Dermis microvascular lymphatic vessel endothelial cell (primary cell): ENCODE results near the gene RPL19. TPM values are rescaled to one million over a fixed set of nuclear protein-coding genes. Genes with fewer than 3 reads are reported as not detected.

ENCODE experiments used
- DNase-seq, 2 donors: peaks; one replicate each; pipeline versions ENCODE4 v3.0.0 to v3.0.0-alpha.2; 2010; ENCODE audit warnings: low read depth in 2 of 2
- total RNA-seq: library from RNA; depleted of rRNA; stranded (reverse); fragments of >200 nt; gene quantifications from 2 replicates; pipeline ENCODE4 v1.2.1, GENCODE V29; 2014

RPL19 gene
- total RNA-seq, 1 donor from 2014 or later: 1,104 TPM

- DNase-seq: peak in 1 of 2 donors; percentile 23
Observed at GRCh38 chr17:39196808-39197291, 3.2 kb upstream of the RPL19 start.

DNA sequence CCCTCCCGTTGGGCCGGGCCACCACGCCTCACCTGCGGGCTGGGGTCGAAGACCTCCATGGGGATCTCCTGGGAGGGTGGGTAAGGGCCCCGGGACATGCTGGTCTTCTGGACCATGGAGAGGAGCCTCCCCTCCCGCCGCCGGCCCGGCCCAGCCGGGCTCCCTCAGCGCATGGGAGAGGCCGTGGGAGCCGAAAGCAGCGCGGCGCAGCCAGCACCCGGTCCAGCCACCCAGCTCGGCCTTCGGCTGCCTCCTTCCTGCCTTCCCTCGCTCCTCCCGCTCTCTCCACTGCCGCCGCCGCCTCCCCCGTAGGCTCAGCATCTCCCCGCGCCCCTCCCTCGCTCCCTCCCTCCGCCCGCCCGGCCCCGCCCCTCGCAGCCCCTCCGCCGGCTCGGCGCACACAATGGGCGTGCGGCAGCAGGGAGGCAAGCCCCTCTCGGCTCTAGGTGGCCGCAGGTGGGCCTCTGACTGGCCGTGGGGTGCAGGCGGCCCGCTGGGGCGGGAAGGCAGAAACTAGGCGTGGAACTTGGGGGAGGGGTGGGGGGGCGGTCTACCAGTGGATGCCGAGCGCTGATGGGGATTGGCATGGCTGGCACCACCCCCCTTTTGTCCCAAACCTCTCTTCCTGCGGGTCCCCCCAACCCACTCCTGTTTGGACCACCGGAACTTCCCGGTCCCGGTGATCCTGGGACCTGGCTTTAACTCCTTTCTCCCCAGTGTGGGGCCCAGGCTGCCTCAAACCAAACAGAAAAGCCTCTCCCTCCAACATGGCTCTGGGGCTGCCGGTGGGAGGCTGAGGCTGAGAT lies 2.5 kb upstream of the RPL19 start, which contains the start of gene CACNB1:
Gene CACNB1, minus strand, starts transcription at position 290 of the 806 bp plus-strand sequence. Its CDS starts 174 bp downstream, at position 116.
- DNase-seq: peak in 1 of 2 donors; percentile 74

DNA sequence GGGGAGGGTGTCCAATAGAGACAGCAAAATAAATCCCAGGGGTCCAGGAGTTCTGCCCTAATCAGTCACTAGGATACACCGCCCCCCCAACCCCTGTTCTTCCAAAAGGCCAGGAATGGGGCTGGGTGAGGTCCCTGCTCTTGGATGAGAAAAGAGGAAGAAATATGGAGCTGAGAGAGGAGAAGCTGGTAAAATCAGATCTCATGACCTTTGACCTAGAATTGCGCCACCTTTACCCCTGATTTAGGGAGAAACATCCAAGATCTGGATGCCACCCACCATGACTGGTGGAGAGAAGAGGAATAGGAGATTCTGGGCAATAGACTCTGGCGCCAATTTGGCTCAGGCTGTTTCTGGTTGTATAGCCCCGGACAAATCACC lies 1.9 kb upstream of the RPL19 start:
- no peak for DNase-seq

GRCh38 chr17:39199820-39200069 lies 338 bp upstream of the RPL19 start:
- DNase-seq: peak; percentile 94 to 96

- DNase-seq: no peak
Observed at GRCh38 chr17:39200957-39201510, 951 bp downstream of the RPL19 start.

- DNase-seq: no peak
Observed at GRCh38 chr17:39204245-39204644, 4.2 kb downstream of the RPL19 start.

DNA sequence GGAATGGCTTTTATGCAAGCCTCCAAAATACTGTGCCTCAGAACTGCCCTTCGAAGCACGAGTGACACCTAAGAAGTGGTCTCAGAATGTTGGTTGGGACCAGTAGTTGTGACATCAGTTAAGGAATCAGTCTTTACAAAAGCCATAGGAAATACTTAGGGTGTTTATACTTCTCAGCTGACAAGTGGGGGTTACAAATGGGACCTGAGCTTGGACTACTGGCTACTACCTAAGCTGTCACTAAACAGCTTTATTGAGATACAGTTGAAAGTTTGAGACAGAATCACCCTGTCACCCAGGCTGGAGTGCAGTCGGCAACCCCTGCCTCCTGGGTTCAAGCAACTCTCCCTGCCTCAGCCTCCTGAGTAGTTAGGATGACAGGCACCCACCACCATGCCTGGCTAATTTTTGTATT lies 5.0 kb downstream of the RPL19 start:
- no peak for DNase-seq

- DNase-seq: no peak
Observed at GRCh38 chr17:39208136-39208535, 8.1 kb downstream of the RPL19 start.

GRCh38 chr17:39208893-39209292 lies 8.8 kb downstream of the RPL19 start:
- no peak for DNase-seq

DNA sequence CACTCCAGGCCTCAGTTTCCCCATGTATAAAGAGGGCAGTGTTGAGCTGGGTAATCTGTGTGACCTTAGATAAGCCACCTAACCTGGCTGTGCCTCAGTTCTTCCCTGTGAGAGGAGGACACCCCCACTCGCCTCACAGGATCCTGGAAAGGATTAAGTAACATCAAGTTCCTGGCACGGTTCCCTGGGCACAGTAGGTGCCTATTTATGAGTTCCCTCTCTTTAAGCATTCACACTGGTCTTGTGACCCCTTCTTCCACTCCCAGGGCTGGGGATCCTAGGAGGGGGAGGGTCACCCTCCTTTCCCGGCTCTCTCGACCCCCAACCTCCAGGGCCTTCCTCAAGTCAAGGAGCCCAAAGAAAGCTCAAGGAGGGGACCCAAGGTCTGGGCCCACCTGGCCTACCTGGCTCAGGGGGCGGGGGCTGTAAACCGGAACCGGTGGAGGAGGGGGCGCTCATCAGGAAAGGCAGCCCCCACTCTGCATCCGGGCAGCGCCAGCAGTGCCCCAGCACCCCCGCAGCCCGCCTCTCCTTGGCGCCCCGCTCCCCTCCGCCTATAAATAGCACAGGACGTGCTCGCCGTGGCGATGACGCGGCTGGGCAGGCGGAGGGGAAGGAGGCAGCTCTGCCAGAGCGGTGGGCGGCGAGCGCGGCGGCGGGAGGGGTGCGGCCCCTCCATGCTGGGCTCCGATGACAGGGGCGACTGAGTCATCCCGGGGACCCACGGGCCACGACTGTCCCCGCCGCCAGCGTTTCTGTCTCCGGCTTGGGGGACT lies 9.4 kb downstream of the RPL19 start:
- DNase-seq: peak in 1 of 2 donors; percentile 50

GRCh38 chr17:39210093-39210434 lies 10.0 kb downstream of the RPL19 start:
- no peak for DNase-seq

- no peak for DNase-seq
Observed at GRCh38 chr17:39212195-39212810, 12.2 kb downstream of the RPL19 start.

DNA sequence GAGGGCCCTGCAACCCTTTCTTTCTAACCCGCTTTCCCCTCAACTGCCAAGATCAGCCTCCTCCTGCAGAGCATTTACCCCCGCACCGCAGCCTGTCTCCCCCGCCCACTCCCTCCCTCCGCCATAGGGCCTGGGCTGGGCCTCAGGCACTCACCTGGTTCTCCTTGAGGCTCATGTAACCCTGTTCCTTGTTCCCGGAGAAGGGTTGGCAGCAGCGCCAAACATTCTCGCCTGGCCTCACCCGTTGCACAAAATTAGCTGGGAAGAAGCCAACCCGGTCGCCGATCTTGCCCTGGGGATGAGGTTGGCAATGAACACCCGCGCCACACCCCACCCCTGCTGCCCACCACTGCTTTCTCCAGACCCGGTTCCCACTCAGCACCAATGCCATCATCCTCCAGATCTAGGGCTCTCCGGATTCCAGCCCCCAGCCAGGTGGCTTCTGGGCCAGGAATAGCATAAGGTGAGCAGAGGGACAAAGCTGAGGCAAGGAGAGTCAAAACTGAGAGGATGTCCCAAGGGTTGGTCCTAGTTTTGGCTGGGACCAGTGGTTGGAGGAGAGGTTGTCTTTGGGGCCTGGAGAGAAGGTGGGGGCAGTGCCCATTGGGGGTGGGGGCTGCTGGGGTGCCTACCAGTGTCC lies 12.9 kb downstream of the RPL19 start:
- no peak for DNase-seq

- peak in 1 of 2 donors; percentile 14 for DNase-seq
Observed at GRCh38 chr17:39213852-39214251, 13.8 kb downstream of the RPL19 start.

DNA sequence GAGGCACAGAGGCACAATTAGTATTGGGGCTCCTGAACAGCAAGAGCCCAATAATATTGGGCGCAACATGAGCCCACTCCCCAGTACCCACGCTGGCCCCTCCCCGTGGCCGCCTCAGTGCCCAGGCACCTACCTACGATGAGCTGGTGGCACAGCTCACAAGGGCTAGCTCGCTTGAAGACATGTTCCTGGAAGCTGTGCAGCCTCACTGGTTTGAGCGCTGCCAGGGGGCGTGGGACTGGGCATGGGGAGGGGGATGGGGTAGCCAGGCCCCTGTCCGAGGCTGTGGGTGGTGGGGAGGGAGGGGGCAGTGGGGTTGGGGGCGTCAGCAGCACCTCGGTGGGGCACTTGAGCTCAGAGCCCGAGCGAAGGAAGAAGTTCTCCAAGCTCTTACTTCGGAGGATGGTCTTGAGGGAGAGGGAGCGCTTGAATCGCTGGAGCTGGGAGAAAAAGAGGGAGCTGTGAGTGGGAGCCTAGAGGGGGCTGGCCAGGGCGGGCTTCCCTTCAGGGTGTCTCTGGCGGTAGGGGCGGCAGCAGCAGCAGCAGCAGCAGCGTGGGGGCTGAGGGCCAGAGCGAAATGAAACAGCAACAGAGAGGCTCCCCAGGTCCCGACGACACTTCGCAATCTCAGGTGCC lies 17.8 kb downstream of the RPL19 start:
- no peak for DNase-seq

DNA sequence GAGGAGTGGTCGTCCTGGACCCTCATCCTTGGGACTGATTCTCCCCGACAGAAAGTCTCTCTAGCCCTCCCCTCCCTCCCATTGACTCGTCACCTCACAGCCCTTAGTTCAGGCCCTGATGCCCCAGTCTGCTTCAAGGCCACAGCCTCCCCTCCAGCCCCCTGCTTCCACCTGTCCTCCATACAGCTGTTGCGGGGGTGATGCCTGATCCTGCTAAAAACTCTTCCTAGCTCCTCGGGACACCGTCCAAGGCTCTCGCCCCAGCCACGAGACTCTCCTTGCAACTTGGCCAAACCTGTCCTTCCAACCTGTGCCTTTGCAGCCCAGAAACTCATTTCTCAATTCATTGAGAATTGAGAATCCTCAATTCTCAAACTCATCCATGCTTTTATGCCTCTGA lies 18.8 kb downstream of the RPL19 start:
- DNase-seq: no peak

DNA sequence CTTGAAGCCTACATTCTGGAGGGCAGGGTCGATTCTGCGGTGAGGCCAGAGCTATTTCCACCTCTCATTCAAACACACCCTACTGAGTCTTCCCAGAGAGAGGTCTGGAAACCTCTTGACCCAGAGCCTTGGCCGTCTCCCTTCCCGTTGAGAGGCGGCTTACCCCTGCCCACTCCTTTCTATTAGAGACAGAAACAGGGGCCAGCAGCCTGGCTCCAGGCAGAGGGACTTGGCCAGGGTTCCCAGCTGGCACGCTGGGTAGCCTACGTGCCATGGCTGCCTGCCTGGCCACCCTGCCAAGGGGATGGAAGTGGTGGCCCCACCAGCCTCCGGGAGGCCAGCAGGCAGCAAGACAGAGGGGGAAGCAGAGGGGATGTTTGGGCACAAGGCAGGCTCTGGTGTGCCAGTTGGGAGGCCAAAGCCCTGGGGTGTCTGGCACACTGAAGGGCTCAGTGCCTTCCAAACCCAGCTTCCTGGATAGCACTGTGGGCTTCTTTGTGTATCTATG lies 19.6 kb downstream of the RPL19 start:
- DNase-seq: no peak

GRCh38 chr17:39221572-39221971 lies 21.5 kb downstream of the RPL19 start:
- DNase-seq: no peak

DNA sequence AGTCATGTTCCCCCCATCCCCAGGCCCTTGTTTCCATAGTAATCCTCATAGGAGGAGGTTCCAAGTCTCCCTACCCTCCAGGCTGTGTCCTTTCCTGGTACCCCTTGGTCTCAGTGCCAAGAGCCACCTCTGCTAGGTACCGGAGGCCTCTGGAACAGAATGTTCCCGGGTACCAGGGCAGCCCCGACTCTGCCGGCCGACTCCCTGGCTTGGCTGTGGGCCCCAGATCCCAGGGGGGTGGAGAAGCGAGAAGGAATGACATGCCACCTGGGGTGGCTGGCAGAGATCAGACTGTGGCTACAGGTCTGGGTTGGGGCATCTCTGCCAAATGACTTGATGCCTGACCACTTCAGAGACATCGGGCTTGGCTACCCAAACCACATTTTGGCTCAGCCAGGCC lies 22.1 kb downstream of the RPL19 start:
- DNase-seq: no peak

DNA sequence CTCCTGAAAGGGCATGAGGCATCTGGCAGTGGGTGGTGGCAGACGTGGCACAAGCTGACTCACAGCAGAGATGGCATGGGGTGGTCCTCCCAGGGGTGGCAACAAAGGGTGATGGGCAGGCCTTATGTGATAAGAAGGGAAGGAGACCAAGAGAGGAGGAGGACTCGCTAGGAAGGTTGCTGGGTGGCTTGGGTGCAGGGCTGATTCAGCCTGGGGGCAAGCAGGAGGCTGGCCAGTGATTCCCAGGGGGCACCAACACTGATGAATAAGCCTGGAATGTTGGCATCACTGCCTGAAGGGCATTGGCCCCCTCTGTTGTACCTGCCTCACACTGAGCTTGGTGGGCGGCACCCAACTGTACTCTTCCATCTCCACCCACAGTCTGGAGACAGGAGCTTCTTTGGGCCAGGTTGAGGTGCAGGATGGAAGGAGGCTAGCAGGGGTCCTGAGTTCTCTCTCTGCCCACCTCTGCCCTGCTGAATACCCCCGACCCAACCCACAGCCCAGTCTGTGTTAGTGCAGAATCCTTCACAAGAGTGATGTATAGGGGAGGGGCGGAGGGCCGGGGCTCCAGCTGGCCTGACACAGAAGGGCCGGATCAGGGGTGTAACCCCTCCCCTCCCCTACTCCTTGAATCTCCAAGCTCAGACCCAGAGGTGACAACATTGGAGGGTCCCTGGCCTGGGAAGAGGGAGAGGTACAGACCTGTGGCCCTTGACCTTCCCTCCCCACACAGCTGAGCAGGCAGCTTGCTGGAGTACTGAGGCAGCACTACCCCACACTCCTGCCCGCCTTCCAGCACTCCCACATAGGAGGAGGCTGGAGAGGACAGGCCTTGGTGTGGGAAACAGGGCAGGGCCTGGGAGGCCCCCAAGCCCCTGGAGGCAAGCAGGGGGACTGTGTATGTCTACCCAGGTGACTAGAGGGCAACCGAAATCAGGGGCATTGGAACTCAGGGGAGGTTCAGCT lies 23.1 kb downstream of the RPL19 start:
- no peak for DNase-seq
